Mesodermal cell (in vitro differentiated cells): ENCODE results near the gene GDAP1L1.
"Not testable (repeated sequence)": the region's sequence is repeated elsewhere in the genome, so short reads cannot be mapped to it uniquely, and the experiment has no call there.

ENCODE experiments used
- H3K27ac ChIP-seq: 2 replicates; pipeline ENCODE4 v1.7.0; 2013; ENCODE audit warnings: mild to moderate bottlenecking, low read depth, low read length, moderate library complexity; ENCODE audit not compliant: severe bottlenecking
- H3K36me3 ChIP-seq: 2 replicates; pipeline ENCODE4 v1.7.1; 2013; ENCODE audit warnings: mild to moderate bottlenecking, low read length, moderate library complexity; ENCODE audit not compliant: control insufficient read depth, insufficient read depth
- H3K4me1 ChIP-seq: one replicate; pipeline ENCODE4 v1.7.1; 2013; ENCODE audit warnings: mild to moderate bottlenecking, low read length; ENCODE audit not compliant: insufficient read depth, control insufficient read depth, poor library complexity, severe bottlenecking
- H3K4me3 ChIP-seq: 2 replicates; pipeline ENCODE4 v1.7.0; 2013; ENCODE audit warnings: low read length, control low read depth, mild to moderate bottlenecking; ENCODE audit not compliant: insufficient read depth, poor library complexity, severe bottlenecking; ENCODE audit errors: extremely low read depth
- H3K9me3 ChIP-seq: 2 replicates; pipeline ENCODE4 v1.7.1; 2013; ENCODE audit warnings: mild to moderate bottlenecking, low read length, moderate library complexity; ENCODE audit not compliant: control insufficient read depth
- WGBS, 2 experiments: methylation state at CpG; one replicate each; pipeline ENCODE4 v1.1.5; 2013; ENCODE audit warnings: missing lambda C conversion rate in 2 of 2; ENCODE audit not compliant: insufficient coverage in 2 of 2; 5-methylcytosine and 5-hydroxymethylcytosine counted together

Gene GDAP1L1

GRCh38 chr20:44233436-44234016 lies 13.6 kb upstream of the GDAP1L1 start:
- no peaks in the 10 kb centered on the region for H3K36me3 ChIP-seq
- H3K27ac ChIP-seq, result no peak overlapping the region
- WGBS, 2 experiments, result 86 to 94% methylated on average over 3 of the region's 6 CpGs
- no peaks in the 10 kb centered on the region for H3K9me3 ChIP-seq
- peaks cover 3% of the 10 kb centered on the region for H3K4me1 ChIP-seq
- no peak overlapping the region for H3K4me3 ChIP-seq

GRCh38 chr20:44234566-44235317 lies 12.4 kb upstream of the GDAP1L1 start:
- no peaks in the 10 kb centered on the region for H3K36me3 ChIP-seq
- peaks cover 3% of the 10 kb centered on the region for H3K4me1 ChIP-seq
- no peaks in the 10 kb centered on the region for H3K9me3 ChIP-seq
- no peak overlapping the region for H3K4me3 ChIP-seq
- 92 to 93% methylated on average over 11 to 14 of the region's 14 CpGs for WGBS, 2 experiments
- H3K27ac ChIP-seq, result peak overlapping the region; percentile 59

GRCh38 chr20:44235702-44236101 lies 11.4 kb upstream of the GDAP1L1 start:
- no peaks in the 10 kb centered on the region for H3K36me3 ChIP-seq
- no peak overlapping the region for H3K27ac ChIP-seq
- WGBS, 2 experiments, result 100% methylated on average over 2 of the region's 2 CpGs
- H3K9me3 ChIP-seq, result no peaks in the 10 kb centered on the region
- no peak overlapping the region for H3K4me3 ChIP-seq
- peaks cover 3% of the 10 kb centered on the region for H3K4me1 ChIP-seq

GRCh38 chr20:44236840-44237239 lies 10.3 kb upstream of the GDAP1L1 start:
- H3K4me1 ChIP-seq, H3K9me3 ChIP-seq, H3K36me3 ChIP-seq, H3K4me3 ChIP-seq, H3K27ac ChIP-seq: not testable (repeated sequence)
- 61 to 89% methylated on average over 2 of the region's 2 CpGs for WGBS, 2 experiments

DNA sequence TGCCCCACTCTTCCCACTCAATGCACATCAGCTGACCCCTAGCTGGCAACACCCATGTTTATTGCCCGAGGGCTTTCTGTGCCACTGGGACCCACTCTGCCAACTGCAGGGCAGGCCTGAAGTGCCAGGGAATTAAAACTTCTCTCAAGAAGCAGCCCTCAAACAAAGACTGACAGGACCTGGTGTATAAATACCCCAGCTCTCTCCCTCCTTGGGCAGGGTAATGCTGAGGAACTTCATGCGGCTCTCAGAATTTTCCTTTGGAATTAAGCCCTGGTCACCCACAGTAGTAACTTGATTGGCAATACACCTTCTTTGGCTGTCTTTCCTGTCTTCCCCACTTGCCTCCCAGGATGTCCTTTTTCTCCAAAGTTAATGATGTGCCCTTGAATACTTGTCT lies 5.3 kb upstream of the GDAP1L1 start:
- WGBS, 2 experiments, result 96 to 100% methylated on average over 2 of the region's 2 CpGs
- Histone ChIP-seq H3K36me3 (no peaks in the 10 kb centered on the region), H3K9me3 (no peaks in the 10 kb centered on the region), H3K27ac (no peak overlapping the region), H3K4me3 (no peak overlapping the region), H3K4me1 (no peaks in the 10 kb centered on the region)

GRCh38 chr20:44245977-44246376 lies 1.1 kb upstream of the GDAP1L1 start:
- H3K9me3 ChIP-seq, result no peaks in the 10 kb centered on the region
- no peaks in the 10 kb centered on the region for H3K36me3 ChIP-seq
- H3K4me3 ChIP-seq, result no peak overlapping the region
- WGBS, 2 experiments, result 40 to 94% methylated on average over 1 to 2 of the region's 4 CpGs
- no peak overlapping the region for H3K27ac ChIP-seq
- H3K4me1 ChIP-seq, result peaks cover 3% of the 10 kb centered on the region

- Histone ChIP-seq H3K27ac (no peak overlapping the region), H3K4me1 (peaks cover 3% of the 10 kb centered on the region), H3K9me3 (no peaks in the 10 kb centered on the region), H3K36me3 (no peaks in the 10 kb centered on the region), H3K4me3 (peak overlapping the region; percentile 48)
- WGBS, 2 experiments, result 0% methylated on average over 11 to 22 of the region's 31 CpGs
These were observed 690 bp downstream of the GDAP1L1 start for GRCh38 chr20:44247586-44248409.

- Histone ChIP-seq H3K4me3 (no peak overlapping the region), H3K4me1 (peaks cover 3% of the 10 kb centered on the region), H3K27ac (no peak overlapping the region), H3K36me3 (no peaks in the 10 kb centered on the region), H3K9me3 (no peaks in the 10 kb centered on the region)
- WGBS, 2 experiments, result 24 to 50% methylated on average over 1 to 2 of the region's 3 CpGs
These were observed 1.3 kb downstream of the GDAP1L1 start for GRCh38 chr20:44248410-44248759.

DNA sequence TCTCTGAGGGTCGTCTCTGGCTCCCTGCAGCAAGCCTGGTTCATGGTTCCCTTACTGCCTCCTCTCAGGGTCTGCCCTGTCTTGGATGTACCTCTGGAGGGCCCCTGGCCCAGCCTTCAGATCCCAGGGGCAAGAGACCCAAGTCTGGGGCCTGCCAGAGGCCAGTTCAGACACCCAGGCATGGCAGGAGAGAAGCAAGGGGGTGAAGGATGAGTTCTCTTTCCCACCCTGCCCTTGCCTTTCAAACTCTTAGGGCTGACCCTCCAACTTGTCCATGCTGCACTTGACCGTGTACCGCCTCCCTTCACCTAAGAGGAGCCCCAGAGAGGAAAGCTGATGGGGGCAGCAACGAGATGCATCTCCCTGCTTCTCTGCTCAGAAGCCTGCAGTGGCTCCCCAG lies 4.2 kb downstream of the GDAP1L1 start:
- WGBS, 2 experiments, result 69 to 76% methylated on average over 2 to 4 of the region's 4 CpGs
- no peak overlapping the region for H3K4me3 ChIP-seq
- no peaks in the 10 kb centered on the region for H3K9me3 ChIP-seq
- H3K27ac ChIP-seq, result no peak overlapping the region
- H3K36me3 ChIP-seq, result no peaks in the 10 kb centered on the region
- H3K4me1 ChIP-seq, result peaks cover 3% of the 10 kb centered on the region

DNA sequence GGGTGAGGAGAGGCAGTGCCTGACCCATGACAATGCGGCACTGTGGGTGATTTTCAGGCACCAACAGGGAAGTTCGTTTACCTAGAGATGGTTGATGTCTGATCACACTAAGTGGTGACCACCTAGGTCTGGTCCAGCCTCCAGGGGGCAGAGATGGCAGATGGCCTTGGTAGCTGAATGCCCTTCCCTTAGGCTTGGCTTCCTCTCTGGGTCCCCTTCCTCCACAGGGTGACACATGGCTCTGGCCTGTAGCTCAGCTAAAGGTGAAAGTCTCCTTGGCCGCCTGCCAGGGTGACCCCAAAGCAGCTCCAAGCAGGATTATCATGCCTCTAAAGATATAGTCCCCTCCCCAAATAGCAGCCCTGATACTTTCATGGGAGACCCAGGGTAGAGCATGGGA lies 6.4 kb downstream of the GDAP1L1 start:
- 79 to 80% methylated on average over 2 to 3 of the region's 3 CpGs for WGBS, 2 experiments
- H3K27ac ChIP-seq, result no peak overlapping the region
- H3K4me1 ChIP-seq, result no peaks in the 10 kb centered on the region
- no peaks in the 10 kb centered on the region for H3K9me3 ChIP-seq
- no peaks in the 10 kb centered on the region for H3K36me3 ChIP-seq
- H3K4me3 ChIP-seq, result no peak overlapping the region

GRCh38 chr20:44254073-44254472 lies 7.0 kb downstream of the GDAP1L1 start:
- H3K36me3 ChIP-seq, result no peaks in the 10 kb centered on the region
- no peaks in the 10 kb centered on the region for H3K9me3 ChIP-seq
- H3K4me3 ChIP-seq, result no peak overlapping the region
- WGBS, 2 experiments, result 86 to 97% methylated on average over 6 of the region's 8 CpGs
- no peak overlapping the region for H3K27ac ChIP-seq
- H3K4me1 ChIP-seq, result no peaks in the 10 kb centered on the region
